Measurements from ENCODE around the gene NRAP. TPM values are rescaled to one million over a fixed set of nuclear protein-coding genes. Genes with fewer than 3 reads are reported as not detected.

The NRAP gene
- total and polyA plus RNA-seq, 12 donors, result 168 to 1,999 (median 1,161) TPM

DNA sequence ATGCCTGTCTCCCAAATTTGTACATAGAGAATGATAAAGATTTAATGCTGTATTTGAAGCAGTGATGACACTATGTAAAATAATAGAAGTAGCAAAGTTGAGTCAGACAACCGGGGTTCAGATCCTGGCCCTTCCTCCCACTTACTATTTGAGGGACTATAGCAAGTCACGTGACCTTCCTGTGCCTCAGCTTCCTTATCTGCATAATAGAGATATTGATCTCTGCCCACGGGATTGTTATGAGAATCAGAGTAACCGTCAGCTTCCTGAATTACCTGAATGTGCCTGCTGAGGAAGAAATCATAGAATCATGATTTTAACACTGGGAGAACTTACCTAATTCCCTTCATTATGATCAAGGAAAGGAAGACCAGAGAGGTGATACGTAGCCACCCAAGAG lies 42.8 kb upstream of the NRAP start:
- H3K4me3 ChIP-seq, result no peak overlapping the region
- no peaks in the 10 kb centered on the region for H3K27me3 ChIP-seq
- peaks cover 0 to 41% (median 0%) of the 10 kb centered on the region in 9 donors for H3K36me3 ChIP-seq
- TF ChIP-seq, protein P1, sequence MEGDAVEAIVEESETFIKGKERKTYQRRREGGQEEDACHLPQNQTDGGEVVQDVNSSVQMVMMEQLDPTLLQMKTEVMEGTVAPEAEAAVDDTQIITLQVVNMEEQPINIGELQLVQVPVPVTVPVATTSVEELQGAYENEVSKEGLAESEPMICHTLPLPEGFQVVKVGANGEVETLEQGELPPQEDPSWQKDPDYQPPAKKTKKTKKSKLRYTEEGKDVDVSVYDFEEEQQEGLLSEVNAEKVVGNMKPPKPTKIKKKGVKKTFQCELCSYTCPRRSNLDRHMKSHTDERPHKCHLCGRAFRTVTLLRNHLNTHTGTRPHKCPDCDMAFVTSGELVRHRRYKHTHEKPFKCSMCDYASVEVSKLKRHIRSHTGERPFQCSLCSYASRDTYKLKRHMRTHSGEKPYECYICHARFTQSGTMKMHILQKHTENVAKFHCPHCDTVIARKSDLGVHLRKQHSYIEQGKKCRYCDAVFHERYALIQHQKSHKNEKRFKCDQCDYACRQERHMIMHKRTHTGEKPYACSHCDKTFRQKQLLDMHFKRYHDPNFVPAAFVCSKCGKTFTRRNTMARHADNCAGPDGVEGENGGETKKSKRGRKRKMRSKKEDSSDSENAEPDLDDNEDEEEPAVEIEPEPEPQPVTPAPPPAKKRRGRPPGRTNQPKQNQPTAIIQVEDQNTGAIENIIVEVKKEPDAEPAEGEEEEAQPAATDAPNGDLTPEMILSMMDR (IDR thresholded peaks at IDR 0.05), result no peak
- no peaks in the 10 kb centered on the region for H3K9me3 ChIP-seq
- intact Hi-C loops (cut with DNase I), result loop anchor here in 7 of 10 donors (5.0 to 10.0 kb wide), 5 partner anchors 88 to 398 kb away; no protein-coding TSS in a partner anchor
- H3K4me1 ChIP-seq, result peaks cover 0 to 50% (median 25%) of the 10 kb centered on the region in 9 donors
- WGBS, 2 donors, result 69 to 71% methylated on average over 5 of the region's 5 CpGs
- H3K27ac ChIP-seq, result no peak overlapping the region
- ATAC-seq, result no peak
- no peak for DNase-seq

- Histone ChIP-seq H3K4me1 (peaks cover 0 to 39% (median 11%) of the 10 kb centered on the region in 9 donors), H3K9me3 (no peaks in the 10 kb centered on the region), H3K27ac (no peak overlapping the region), H3K4me3 (no peak overlapping the region), H3K27me3 (no peaks in the 10 kb centered on the region), H3K36me3 (peaks cover 0 to 41% (median 0%) of the 10 kb centered on the region in 9 donors)
- TF ChIP-seq, protein P1 (IDR thresholded peaks at IDR 0.05), result no peak
- intact Hi-C loops (cut with DNase I), result loop anchor here in 7 of 10 donors (5.0 to 10.0 kb wide), 5 partner anchors 90 to 400 kb away; no protein-coding TSS in a partner anchor
- DNase-seq (no peak), ATAC-seq (no peak)
Measured at GRCh38 chr10:113705344-113705652, 41.5 kb upstream of the NRAP start.

DNA sequence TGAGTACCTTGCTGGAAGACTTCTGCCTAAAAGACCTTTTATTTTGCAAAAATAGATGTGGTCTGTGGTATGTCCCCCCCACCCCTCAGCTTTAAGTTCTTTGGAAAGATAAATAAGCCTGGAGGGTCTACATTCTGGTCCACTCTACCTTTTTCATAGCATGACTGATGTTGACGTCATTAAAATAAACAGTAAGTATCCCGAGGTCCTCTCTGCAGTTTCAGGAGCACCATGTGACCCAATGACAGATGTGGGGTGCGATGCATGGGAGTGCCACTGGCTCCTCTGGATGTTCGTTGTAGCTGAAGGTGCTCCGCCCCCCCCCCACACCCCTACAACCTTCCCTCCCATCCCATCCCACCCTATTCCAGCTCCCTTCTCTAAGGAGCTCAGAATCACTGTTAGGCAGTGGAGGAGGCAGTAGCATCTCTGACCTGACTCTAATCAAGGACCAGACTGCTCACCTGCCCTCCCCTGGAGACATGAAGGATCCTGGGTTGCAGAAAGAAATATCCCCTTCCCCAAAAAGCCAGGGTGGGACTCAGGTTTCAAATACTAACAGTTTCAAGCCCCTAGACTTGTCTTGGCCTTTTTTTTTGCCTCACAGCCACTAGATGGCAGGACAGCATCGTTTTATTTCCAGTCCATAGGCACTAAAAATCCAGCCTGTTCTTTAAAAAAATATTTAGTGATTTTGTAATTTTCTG lies 40.9 kb upstream of the NRAP start:
- Histone ChIP-seq H3K9me3 (no peaks in the 10 kb centered on the region), H3K4me1 (peaks cover 0 to 34% (median 7%) of the 10 kb centered on the region in 9 donors), H3K4me3 (no peak overlapping the region), H3K27ac (no peak overlapping the region), H3K27me3 (no peaks in the 10 kb centered on the region), H3K36me3 (peaks cover 0 to 46% (median 0%) of the 10 kb centered on the region in 9 donors)
- TF ChIP-seq, protein P1 (IDR thresholded peaks at IDR 0.05), result peak; percentile 25 to 74 (median 64)
- intact Hi-C loops (cut with DNase I), result loop anchor here in 9 of 10 donors (5.0 to 10.0 kb wide), 6 partner anchors 90 to 403 kb away; no protein-coding TSS in a partner anchor
- ATAC-seq, result peak in 3 of 8 donors; percentile 34 to 51 (median 46)
- no peak for DNase-seq
- WGBS, 2 donors, result 63 to 68% methylated on average over 6 of the region's 6 CpGs

GRCh38 chr10:113697595-113697994 lies 33.8 kb upstream of the NRAP start:
- TF ChIP-seq, protein P1 (IDR thresholded peaks at IDR 0.05), result no peak
- Histone ChIP-seq H3K27ac (no peak overlapping the region), H3K27me3 (no peaks in the 10 kb centered on the region), H3K4me1 (peaks cover 0 to 7% (median 0%) of the 10 kb centered on the region in 9 donors), H3K36me3 (peaks cover 0 to 76% (median 16%) of the 10 kb centered on the region in 9 donors), H3K4me3 (no peak overlapping the region), H3K9me3 (peaks cover 0 to 23% (median 17%) of the 10 kb centered on the region in 11 donors)
- intact Hi-C loops (cut with DNase I), result no loop called here
- ATAC-seq (peak in 4 of 8 donors; percentile 22 to 67 (median 52)), DNase-seq (no peak)
- 69 to 77% methylated on average over 3 of the region's 3 CpGs for WGBS, 2 donors
